ENCODE data around the gene PTPRJ. TPM values are rescaled to one million over a fixed set of nuclear protein-coding genes. Genes with fewer than 3 reads are reported as not detected.

The PTPRJ gene
- total RNA-seq, 1 donor from 2014 or later, result 4.7 TPM

- Histone ChIP-seq H3K4me1 (peaks cover 18% of the 10 kb centered on the region), H3K36me3 (no peaks in the 10 kb centered on the region), H3K4me3 (no peak overlapping the region), H3K27ac (no peak overlapping the region), H3K27me3 (no peaks in the 10 kb centered on the region), H3K9me3 (no peaks in the 10 kb centered on the region)
- intact Hi-C loops (cut with DNase I), result no loop called here
- no peak for DNase-seq (ENCODE audit: extremely low spot score in 2 of 2)
- TF ChIP-seq CTCF (IDR thresholded peaks at IDR 0.05), result no peak
- TF ChIP-seq POLR2A (IDR thresholded peaks at IDR 0.05), result no peak
- no peak for TF ChIP-seq POLR2AphosphoS5 (IDR thresholded peaks at IDR 0.05; ENCODE audit: insufficient read depth in 1 of 2, low read depth in 1 of 2)
Measured at GRCh38 chr11:48087974-48088681, 107.8 kb downstream of the PTPRJ start.

- TF ChIP-seq POLR2A (IDR thresholded peaks at IDR 0.05), result no peak
- TF ChIP-seq POLR2AphosphoS5 (IDR thresholded peaks at IDR 0.05; ENCODE audit: insufficient read depth in 1 of 2, low read depth in 1 of 2), result no peak
- no peak for TF ChIP-seq CTCF (IDR thresholded peaks at IDR 0.05)
- Histone ChIP-seq H3K9me3 (no peaks in the 10 kb centered on the region), H3K4me3 (no peak overlapping the region), H3K27ac (no peak overlapping the region), H3K36me3 (no peaks in the 10 kb centered on the region), H3K27me3 (no peaks in the 10 kb centered on the region), H3K4me1 (peaks cover 24% of the 10 kb centered on the region)
- DNase-seq (ENCODE audit: extremely low spot score in 2 of 2), result no peak
- intact Hi-C loops (cut with DNase I), result no loop called here
Measured at GRCh38 chr11:48088682-48089050, 108.3 kb downstream of the PTPRJ start.

GRCh38 chr11:48090174-48090573 lies 109.8 kb downstream of the PTPRJ start:
- intact Hi-C loops (cut with DNase I), result no loop called here

GRCh38 chr11:48091426-48092102 lies 111.2 kb downstream of the PTPRJ start:
- H3K9me3 ChIP-seq, result no peaks in the 10 kb centered on the region
- peaks cover 41% of the 10 kb centered on the region for H3K4me1 ChIP-seq
- H3K27ac ChIP-seq, result no peak overlapping the region
- H3K27me3 ChIP-seq, result no peaks in the 10 kb centered on the region
- no peak for TF ChIP-seq POLR2AphosphoS5 (IDR thresholded peaks at IDR 0.05; ENCODE audit: insufficient read depth in 1 of 2, low read depth in 1 of 2)
- no peak for TF ChIP-seq POLR2A (IDR thresholded peaks at IDR 0.05)
- no peak for TF ChIP-seq CTCF (IDR thresholded peaks at IDR 0.05)
- DNase-seq (ENCODE audit: extremely low spot score in 2 of 2), result peak in 1 of 2 donors; percentile 28
- H3K4me3 ChIP-seq, result no peak overlapping the region
- intact Hi-C loops (cut with DNase I), result no loop called here
- H3K36me3 ChIP-seq, result no peaks in the 10 kb centered on the region

More at GRCh38 chr11:48090174-48090573, 109.8 kb downstream of the PTPRJ start:
- no peaks in the 10 kb centered on the region for H3K36me3 ChIP-seq
- H3K4me3 ChIP-seq, result no peak overlapping the region
- DNase-seq (ENCODE audit: extremely low spot score in 2 of 2), result no peak
- H3K4me1 ChIP-seq, result peaks cover 29% of the 10 kb centered on the region
- H3K27ac ChIP-seq, result no peak overlapping the region
- TF ChIP-seq CTCF (IDR thresholded peaks at IDR 0.05) (no peak), POLR2AphosphoS5 (IDR thresholded peaks at IDR 0.05; ENCODE audit: insufficient read depth in 1 of 2, low read depth in 1 of 2) (no peak)
- no peaks in the 10 kb centered on the region for H3K9me3 ChIP-seq
- no peaks in the 10 kb centered on the region for H3K27me3 ChIP-seq

- Histone ChIP-seq H3K36me3 (no peaks in the 10 kb centered on the region), H3K27ac (no peak overlapping the region), H3K9me3 (no peaks in the 10 kb centered on the region), H3K4me3 (no peak overlapping the region), H3K4me1 (peaks cover 37% of the 10 kb centered on the region), H3K27me3 (no peaks in the 10 kb centered on the region)
- no peak for DNase-seq (ENCODE audit: extremely low spot score in 2 of 2)
- TF ChIP-seq POLR2AphosphoS5 (IDR thresholded peaks at IDR 0.05; ENCODE audit: insufficient read depth in 1 of 2, low read depth in 1 of 2) (no peak), POLR2A (IDR thresholded peaks at IDR 0.05) (no peak), CTCF (IDR thresholded peaks at IDR 0.05) (no peak)
- intact Hi-C loops (cut with DNase I), result no loop called here
Measured at GRCh38 chr11:48093323-48093722, 113.0 kb downstream of the PTPRJ start.

Measured in vagina (tissue), 2 donors.